Omental fat pad (tissue), 4 donors: ENCODE measurements around the gene AKR1A1. TPM values are rescaled to one million over a fixed set of nuclear protein-coding genes. Genes with fewer than 3 reads are reported as not detected.

Source experiments
- ATAC-seq: fragments of 150-250 bp; one replicate; pipeline ENCODE4 v1.9.1; 2016; ENCODE audit warnings: mild to moderate bottlenecking, moderate library complexity; ENCODE audit not compliant: low FRiP score
- DNase-seq: peaks from one replicate; pipeline ENCODE4 v3.0.0-alpha.2; 2019; ENCODE audit warnings: low spot score
- CTCF ChIP-seq, 3 donors: fragments of 450-650 bp; IDR thresholded peaks; one replicate each; pipeline ENCODE4 v1.5.1; 2016 to 2017; ENCODE audit warnings: antibody characterized with exemption in 3 of 3, mild to moderate bottlenecking in 3 of 3, moderate library complexity in 2 of 3
- total RNA-seq, 4 donors: library from RNA; depleted of rRNA; stranded (reverse); fragments of >200 nt; gene quantifications; one replicate each; pipeline ENCODE4 v1.1.0, GENCODE V29; 2016

AKR1A1 gene
- total RNA-seq, 4 donors from 2014 or later: 76.6 to 114 (median 86.2) TPM

- TF ChIP-seq CTCF (IDR thresholded peaks at IDR 0.05): no peak
- ATAC-seq (no peak), DNase-seq (no peak)
Observed at GRCh38 chr1:45531873-45532272, 18.8 kb upstream of the AKR1A1 start.

DNA sequence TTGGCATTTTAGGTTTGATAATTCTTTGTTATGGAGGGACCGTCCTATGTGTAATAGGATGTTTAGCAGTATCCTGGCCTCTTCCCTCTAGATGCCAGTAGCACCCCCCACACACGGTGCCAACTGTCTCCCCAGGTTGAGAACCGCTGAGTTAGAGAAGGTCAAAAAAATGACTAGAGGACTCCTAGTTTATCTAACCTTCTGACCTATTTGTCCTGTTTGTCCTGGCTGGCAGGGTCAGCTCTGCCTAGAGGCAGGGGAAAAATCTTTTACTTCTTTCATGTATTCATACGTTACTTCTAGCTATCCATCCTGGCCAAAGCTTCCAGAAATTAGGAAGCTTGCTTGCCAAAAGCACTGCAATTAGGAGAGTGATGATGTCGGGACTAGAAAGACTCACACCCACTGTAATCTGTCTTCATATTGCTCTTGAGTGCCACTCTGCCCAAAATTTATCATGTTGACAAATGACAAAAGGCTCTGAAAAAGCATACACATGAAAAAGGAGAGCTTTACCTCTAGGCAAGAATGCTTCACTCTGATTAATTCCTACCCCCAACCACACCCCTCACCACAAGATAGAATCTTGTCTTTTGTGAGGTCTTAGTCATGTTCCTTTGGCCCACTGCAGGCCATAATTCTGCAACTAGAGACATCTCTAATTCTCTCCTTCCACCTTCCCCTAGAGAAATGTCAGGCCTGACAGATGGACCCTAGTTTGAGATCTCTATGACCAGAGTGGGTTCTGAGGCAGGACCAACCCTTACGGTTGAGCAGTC is 14.4 kb upstream of the AKR1A1 start:
- no peak for ATAC-seq
- TF ChIP-seq CTCF (IDR thresholded peaks at IDR 0.05): no peak
- DNase-seq: no peak

GRCh38 chr1:45536886-45537285 is 13.7 kb upstream of the AKR1A1 start:
- no peak for TF ChIP-seq CTCF (IDR thresholded peaks at IDR 0.05)
- ATAC-seq (no peak), DNase-seq (no peak)

- TF ChIP-seq CTCF (IDR thresholded peaks at IDR 0.05): no peak
- ATAC-seq: no peak
- DNase-seq: no peak
Observed at GRCh38 chr1:45541193-45541592, 9.4 kb upstream of the AKR1A1 start.

GRCh38 chr1:45542591-45542990 is 8.0 kb upstream of the AKR1A1 start:
- DNase-seq: no peak
- peak; percentile 43 for ATAC-seq
- no peak for TF ChIP-seq CTCF (IDR thresholded peaks at IDR 0.05)

DNA sequence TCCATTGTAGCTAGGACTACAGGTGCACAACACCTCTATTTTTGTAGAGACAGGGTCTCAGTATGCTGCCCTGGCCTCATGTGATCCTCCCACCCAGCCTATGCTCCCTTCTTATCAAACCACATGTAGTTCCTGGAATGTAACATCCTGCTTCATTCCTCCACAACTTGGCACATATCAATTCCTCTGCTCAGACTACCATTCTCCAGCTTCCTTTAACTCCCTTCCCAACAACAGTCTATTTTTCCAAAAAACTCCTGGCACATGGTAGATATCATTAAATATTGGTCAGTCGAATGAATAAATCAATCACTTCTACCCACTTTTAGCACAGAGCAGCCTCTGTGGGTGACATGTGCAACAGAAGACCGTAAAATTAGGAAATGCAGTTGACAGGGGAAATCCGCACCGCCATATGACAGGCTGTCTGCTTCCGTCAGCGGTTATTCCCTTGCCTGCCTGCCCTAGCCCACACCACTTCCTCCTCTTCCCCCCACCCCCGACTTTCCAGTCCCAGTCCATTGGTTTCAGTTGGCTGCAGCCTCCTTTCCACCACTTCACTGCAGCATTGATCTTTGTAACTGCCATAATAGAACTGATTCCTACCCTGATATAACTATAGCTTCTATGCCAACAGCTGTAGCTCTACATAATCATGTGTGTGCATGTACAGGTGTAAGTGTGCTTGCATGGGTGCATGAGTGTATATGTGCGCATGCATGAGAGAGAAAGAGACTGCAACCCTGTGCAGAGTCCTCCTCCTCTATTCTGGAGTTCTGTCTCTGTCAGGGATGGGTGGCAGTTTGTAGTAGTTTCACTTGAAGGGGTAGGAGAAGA is 6.8 kb upstream of the AKR1A1 start:
- TF ChIP-seq CTCF (IDR thresholded peaks at IDR 0.05): no peak
- DNase-seq (no peak), ATAC-seq (no peak)
